ENCODE results near the gene PARN. TPM values are rescaled to one million over a fixed set of nuclear protein-coding genes. Genes with fewer than 3 reads are reported as not detected.

The PARN gene
- total RNA-seq, 2 donors from 2014 or later: 19.5 to 26.0 TPM

- DNase-seq (ENCODE audit: low spot score): peak; percentile 93
- no peaks in the 10 kb centered on the region for H3K36me3 ChIP-seq
- TF ChIP-seq, protein P1, sequence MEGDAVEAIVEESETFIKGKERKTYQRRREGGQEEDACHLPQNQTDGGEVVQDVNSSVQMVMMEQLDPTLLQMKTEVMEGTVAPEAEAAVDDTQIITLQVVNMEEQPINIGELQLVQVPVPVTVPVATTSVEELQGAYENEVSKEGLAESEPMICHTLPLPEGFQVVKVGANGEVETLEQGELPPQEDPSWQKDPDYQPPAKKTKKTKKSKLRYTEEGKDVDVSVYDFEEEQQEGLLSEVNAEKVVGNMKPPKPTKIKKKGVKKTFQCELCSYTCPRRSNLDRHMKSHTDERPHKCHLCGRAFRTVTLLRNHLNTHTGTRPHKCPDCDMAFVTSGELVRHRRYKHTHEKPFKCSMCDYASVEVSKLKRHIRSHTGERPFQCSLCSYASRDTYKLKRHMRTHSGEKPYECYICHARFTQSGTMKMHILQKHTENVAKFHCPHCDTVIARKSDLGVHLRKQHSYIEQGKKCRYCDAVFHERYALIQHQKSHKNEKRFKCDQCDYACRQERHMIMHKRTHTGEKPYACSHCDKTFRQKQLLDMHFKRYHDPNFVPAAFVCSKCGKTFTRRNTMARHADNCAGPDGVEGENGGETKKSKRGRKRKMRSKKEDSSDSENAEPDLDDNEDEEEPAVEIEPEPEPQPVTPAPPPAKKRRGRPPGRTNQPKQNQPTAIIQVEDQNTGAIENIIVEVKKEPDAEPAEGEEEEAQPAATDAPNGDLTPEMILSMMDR (IDR thresholded peaks at IDR 0.05): no peak
- H3K4me1 ChIP-seq: peaks cover 0 to 39% of the 10 kb centered on the region in 2 donors
- H3K27ac ChIP-seq: peak overlapping the region; percentile 76 to 81
- H3K27me3 ChIP-seq: no peaks in the 10 kb centered on the region
- H3K9me3 ChIP-seq: no peaks in the 10 kb centered on the region
- H3K4me3 ChIP-seq: no peak overlapping the region
Measured at GRCh38 chr16:14501331-14502255, 128.5 kb downstream of the PARN start.

DNA sequence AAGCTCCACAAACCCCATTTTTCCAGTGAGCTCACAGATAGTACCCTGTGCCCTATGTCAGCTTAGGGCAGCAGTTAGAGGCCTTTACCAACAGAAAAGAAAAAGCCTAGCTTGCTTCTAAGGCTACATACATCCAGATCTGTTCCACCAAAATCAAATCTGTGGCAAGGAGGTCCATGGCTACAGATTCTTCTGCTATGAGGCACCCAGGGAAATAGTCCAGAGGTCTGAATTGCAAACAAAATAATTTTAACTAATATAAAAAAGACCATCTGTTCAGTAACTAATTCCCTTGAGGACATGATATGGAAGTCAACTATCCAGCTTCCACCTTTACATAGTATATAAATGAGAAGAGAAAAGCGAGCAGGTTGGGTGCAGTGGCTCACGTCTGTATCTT is 129.3 kb downstream of the PARN start:
- H3K4me1 ChIP-seq: peaks cover 0 to 44% of the 10 kb centered on the region in 2 donors
- H3K36me3 ChIP-seq: no peaks in the 10 kb centered on the region
- peak overlapping the region; percentile 76 to 81 for H3K27ac ChIP-seq
- TF ChIP-seq, protein P1 (IDR thresholded peaks at IDR 0.05): no peak
- no peaks in the 10 kb centered on the region for H3K27me3 ChIP-seq
- no peak overlapping the region for H3K4me3 ChIP-seq
- DNase-seq (ENCODE audit: low spot score): no peak
- no peaks in the 10 kb centered on the region for H3K9me3 ChIP-seq

DNA sequence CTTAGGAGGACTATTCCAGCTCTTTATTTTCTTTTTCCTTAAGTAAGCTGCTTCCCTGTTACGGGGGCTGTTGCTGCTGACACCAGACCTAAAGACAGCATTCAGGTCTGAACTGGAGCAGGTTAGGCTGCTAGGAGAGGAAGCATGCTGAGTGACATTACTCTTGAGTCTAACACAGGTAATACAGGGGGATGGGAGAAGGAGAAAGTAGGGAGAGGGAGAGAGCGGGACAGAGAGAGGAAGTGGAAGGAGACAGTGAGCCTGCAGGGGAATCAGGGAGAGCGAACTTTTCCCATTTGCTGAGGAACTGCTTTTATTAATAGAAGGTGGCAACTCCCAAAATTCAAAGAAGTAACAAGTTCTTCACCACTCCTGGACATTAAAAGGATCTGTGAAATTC is 130.9 kb downstream of the PARN start:
- DNase-seq (ENCODE audit: low spot score): no peak
- Histone ChIP-seq H3K36me3 (no peaks in the 10 kb centered on the region), H3K27me3 (no peaks in the 10 kb centered on the region), H3K27ac (no peak overlapping the region), H3K9me3 (no peaks in the 10 kb centered on the region), H3K4me3 (no peak overlapping the region), H3K4me1 (peaks cover 0 to 44% of the 10 kb centered on the region in 2 donors)
- TF ChIP-seq, protein P1 (IDR thresholded peaks at IDR 0.05): no peak

GRCh38 chr16:14497245-14498082 is 132.6 kb downstream of the PARN start:
- Histone ChIP-seq H3K27me3 (no peaks in the 10 kb centered on the region), H3K27ac (no peak overlapping the region), H3K9me3 (no peaks in the 10 kb centered on the region), H3K4me1 (peaks cover 0 to 36% of the 10 kb centered on the region in 2 donors), H3K4me3 (no peak overlapping the region), H3K36me3 (no peaks in the 10 kb centered on the region)
- DNase-seq (ENCODE audit: low spot score): no peak
- TF ChIP-seq, protein P1 (IDR thresholded peaks at IDR 0.05): no peak

- Histone ChIP-seq H3K4me1 (peaks cover 0 to 29% of the 10 kb centered on the region in 2 donors), H3K9me3 (no peaks in the 10 kb centered on the region), H3K27me3 (no peaks in the 10 kb centered on the region), H3K27ac (no peak overlapping the region), H3K36me3 (no peaks in the 10 kb centered on the region), H3K4me3 (no peak overlapping the region)
- no peak for DNase-seq (ENCODE audit: low spot score)
- TF ChIP-seq, protein P1 (IDR thresholded peaks at IDR 0.05): no peak
Measured at GRCh38 chr16:14496786-14497185, 133.3 kb downstream of the PARN start.
